ENCODE data around the gene SYCE3. TPM values are rescaled to one million over a fixed set of nuclear protein-coding genes. Genes with fewer than 3 reads are reported as not detected.

SYCE3 gene
- total and polyA plus RNA-seq, 2 experiments from 2014 or later: not detected

GRCh38 chr22:50530580-50530876 is 32.2 kb downstream of the SYCE3 start:
- no peaks in the 10 kb centered on the region for H3K36me3 Mint-ChIP-seq (ENCODE audit: low read depth)
- Histone ChIP-seq H3K27ac (ENCODE audit: low read depth) (no peak overlapping the region), H3F3A (replicated peaks; ENCODE audit: low read depth) (no peaks in the 10 kb centered on the region; the same call in none of the 2 replicates), H3K4me1 (ENCODE audit: insufficient read depth) (0 out of 2 replicates have a peak, but pooled peaks cover 4% of the 10 kb centered on the region), H3K79me2 (replicated peaks; ENCODE audit: insufficient read depth) (no peaks in the 10 kb centered on the region), H2AFZ (peak overlapping the region; percentile 78), H4K20me1 (replicated peaks; ENCODE audit: insufficient read depth) (no peaks in the 10 kb centered on the region; the same call in none of the 2 replicates), H3K27me3 (ENCODE audit: insufficient read depth) (peaks cover 83% of the 10 kb centered on the region), H3K4me3 (peak overlapping the region; percentile 66), H3K9me2 (ENCODE audit: insufficient read depth) (no peaks in the 10 kb centered on the region), H3K36me3 (ENCODE audit: insufficient read depth) (no peaks in the 10 kb centered on the region), H3K4me2 (peak overlapping the region; percentile 87)
- H3K9me3 Mint-ChIP-seq: no peaks in the 10 kb centered on the region; the same call in 2 of the 3 replicates
- peaks cover 77% of the 10 kb centered on the region for H3K27me3 Mint-ChIP-seq (ENCODE audit: insufficient read depth, low read depth, poor library complexity)
- H3K4me3 Mint-ChIP-seq: peak overlapping the region; percentile 65
- peaks cover 10% of the 10 kb centered on the region; the same call in 2 of the 3 replicates for H3K4me1 Mint-ChIP-seq
- ATAC-seq (no peak), DNase-seq (ENCODE audit: low spot score) (no peak)
- no peak overlapping the region for H3K27ac Mint-ChIP-seq
- TF ChIP-seq, protein P1, sequence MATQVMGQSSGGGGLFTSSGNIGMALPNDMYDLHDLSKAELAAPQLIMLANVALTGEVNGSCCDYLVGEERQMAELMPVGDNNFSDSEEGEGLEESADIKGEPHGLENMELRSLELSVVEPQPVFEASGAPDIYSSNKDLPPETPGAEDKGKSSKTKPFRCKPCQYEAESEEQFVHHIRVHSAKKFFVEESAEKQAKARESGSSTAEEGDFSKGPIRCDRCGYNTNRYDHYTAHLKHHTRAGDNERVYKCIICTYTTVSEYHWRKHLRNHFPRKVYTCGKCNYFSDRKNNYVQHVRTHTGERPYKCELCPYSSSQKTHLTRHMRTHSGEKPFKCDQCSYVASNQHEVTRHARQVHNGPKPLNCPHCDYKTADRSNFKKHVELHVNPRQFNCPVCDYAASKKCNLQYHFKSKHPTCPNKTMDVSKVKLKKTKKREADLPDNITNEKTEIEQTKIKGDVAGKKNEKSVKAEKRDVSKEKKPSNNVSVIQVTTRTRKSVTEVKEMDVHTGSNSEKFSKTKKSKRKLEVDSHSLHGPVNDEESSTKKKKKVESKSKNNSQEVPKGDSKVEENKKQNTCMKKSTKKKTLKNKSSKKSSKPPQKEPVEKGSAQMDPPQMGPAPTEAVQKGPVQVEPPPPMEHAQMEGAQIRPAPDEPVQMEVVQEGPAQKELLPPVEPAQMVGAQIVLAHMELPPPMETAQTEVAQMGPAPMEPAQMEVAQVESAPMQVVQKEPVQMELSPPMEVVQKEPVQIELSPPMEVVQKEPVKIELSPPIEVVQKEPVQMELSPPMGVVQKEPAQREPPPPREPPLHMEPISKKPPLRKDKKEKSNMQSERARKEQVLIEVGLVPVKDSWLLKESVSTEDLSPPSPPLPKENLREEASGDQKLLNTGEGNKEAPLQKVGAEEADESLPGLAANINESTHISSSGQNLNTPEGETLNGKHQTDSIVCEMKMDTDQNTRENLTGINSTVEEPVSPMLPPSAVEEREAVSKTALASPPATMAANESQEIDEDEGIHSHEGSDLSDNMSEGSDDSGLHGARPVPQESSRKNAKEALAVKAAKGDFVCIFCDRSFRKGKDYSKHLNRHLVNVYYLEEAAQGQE (IDR thresholded peaks at IDR 0.05; ENCODE audit: unreplicated experiment): no peak
- no peak for TF ChIP-seq ZNF114 (CRISPR knock-in tag; IDR thresholded peaks at IDR 0.05)
- no peak for TF ChIP-seq CREB1 (CRISPR knock-in tag; IDR thresholded peaks at IDR 0.05; ENCODE audit: low read depth)
- TF ChIP-seq, protein P2, sequence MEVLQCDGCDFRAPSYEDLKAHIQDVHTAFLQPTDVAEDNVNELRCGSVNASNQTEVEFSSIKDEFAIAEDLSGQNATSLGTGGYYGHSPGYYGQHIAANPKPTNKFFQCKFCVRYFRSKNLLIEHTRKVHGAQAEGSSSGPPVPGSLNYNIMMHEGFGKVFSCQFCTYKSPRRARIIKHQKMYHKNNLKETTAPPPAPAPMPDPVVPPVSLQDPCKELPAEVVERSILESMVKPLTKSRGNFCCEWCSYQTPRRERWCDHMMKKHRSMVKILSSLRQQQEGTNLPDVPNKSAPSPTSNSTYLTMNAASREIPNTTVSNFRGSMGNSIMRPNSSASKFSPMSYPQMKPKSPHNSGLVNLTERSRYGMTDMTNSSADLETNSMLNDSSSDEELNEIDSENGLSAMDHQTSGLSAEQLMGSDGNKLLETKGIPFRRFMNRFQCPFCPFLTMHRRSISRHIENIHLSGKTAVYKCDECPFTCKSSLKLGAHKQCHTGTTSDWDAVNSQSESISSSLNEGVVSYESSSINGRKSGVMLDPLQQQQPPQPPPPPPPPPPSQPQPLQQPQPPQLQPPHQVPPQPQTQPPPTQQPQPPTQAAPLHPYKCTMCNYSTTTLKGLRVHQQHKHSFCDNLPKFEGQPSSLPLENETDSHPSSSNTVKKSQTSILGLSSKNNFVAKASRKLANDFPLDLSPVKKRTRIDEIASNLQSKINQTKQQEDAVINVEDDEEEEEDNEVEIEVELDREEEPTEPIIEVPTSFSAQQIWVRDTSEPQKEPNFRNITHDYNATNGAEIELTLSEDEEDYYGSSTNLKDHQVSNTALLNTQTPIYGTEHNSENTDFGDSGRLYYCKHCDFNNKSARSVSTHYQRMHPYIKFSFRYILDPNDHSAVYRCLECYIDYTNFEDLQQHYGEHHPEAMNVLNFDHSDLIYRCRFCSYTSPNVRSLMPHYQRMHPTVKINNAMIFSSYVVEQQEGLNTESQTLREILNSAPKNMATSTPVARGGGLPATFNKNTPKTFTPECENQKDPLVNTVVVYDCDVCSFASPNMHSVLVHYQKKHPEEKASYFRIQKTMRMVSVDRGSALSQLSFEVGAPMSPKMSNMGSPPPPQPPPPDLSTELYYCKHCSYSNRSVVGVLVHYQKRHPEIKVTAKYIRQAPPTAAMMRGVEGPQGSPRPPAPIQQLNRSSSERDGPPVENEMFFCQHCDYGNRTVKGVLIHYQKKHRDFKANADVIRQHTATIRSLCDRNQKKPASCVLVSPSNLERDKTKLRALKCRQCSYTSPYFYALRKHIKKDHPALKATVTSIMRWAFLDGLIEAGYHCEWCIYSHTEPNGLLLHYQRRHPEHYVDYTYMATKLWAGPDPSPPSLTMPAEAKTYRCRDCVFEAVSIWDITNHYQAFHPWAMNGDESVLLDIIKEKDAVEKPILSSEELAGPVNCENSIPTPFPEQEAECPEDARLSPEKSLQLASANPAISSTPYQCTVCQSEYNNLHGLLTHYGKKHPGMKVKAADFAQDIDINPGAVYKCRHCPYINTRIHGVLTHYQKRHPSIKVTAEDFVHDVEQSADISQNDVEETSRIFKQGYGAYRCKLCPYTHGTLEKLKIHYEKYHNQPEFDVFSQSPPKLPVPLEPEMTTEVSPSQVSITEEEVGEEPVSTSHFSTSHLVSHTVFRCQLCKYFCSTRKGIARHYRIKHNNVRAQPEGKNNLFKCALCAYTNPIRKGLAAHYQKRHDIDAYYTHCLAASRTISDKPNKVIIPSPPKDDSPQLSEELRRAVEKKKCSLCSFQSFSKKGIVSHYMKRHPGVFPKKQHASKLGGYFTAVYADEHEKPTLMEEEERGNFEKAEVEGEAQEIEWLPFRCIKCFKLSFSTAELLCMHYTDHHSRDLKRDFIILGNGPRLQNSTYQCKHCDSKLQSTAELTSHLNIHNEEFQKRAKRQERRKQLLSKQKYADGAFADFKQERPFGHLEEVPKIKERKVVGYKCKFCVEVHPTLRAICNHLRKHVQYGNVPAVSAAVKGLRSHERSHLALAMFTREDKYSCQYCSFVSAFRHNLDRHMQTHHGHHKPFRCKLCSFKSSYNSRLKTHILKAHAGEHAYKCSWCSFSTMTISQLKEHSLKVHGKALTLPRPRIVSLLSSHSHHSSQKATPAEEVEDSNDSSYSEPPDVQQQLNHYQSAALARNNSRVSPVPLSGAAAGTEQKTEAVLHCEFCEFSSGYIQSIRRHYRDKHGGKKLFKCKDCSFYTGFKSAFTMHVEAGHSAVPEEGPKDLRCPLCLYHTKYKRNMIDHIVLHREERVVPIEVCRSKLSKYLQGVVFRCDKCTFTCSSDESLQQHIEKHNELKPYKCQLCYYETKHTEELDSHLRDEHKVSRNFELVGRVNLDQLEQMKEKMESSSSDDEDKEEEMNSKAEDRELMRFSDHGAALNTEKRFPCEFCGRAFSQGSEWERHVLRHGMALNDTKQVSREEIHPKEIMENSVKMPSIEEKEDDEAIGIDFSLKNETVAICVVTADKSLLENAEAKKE (CRISPR knock-in tag; IDR thresholded peaks at IDR 0.05): no peak
- TF ChIP-seq EZH2 (IDR thresholded peaks at IDR 0.05; ENCODE audit: low read depth, unreplicated experiment): no peak

Measured in GM23338 (cell line).